ENCODE results near the gene CCDC117. TPM values are rescaled to one million over a fixed set of nuclear protein-coding genes. Genes with fewer than 3 reads are reported as not detected.
"Not testable (repeated sequence)": the region's sequence is repeated elsewhere in the genome, so short reads cannot be mapped to it uniquely, and the experiment has no call there.

Gene CCDC117
- polyA plus RNA-seq, 1 of the 3 experiments (the other 2 are of a cell fraction), result 4.2 TPM

DNA sequence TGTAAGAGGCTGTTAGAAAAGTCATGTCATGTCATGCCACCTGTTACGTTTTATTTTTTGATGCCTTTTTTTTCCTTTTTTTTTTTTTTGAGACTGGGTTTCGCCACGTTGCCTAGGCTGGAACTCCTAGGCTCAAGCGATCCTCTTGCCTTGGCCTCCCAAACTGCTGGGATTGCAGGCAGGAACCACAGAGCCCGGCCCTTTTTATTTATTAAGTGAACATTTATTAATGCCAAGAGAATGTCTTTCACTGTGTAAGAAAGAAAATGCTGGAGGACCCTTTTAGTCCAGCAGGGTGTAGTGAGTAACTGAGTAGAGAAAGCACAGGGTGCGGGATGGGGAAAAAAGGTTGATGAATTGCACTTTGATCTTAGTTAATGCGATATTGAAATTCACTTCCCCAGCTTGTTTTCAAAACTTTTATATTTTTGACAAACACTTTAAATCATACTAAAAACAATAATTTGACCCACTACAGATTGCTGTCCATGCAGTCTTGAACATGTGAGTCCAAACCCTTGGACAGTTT, 30.2 kb downstream of the CCDC117 start:
- ChIA-PET CTCF (interaction anchor here (1.0 to 1.6 kb wide), 3 partner anchors 12 to 202 kb away, joined by 3 to 4 read pairs (median 3); no protein-coding TSS in a partner anchor), POLR2A (no interaction called here)
- Histone ChIP-seq H3K36me3 (replicated peaks in 1 of 2; ENCODE audit: control insufficient read depth in 1 of 2, insufficient read depth in 2 of 2, low read length in 1 of 2) (peaks cover 5 to 18% of the 10 kb centered on the region in 2 experiments), H3K27me3 (ENCODE audit: insufficient read depth) (no peaks in the 10 kb centered on the region), H3K4me3 (ENCODE audit: low read depth in 2 of 2, low read length in 1 of 2) (no peak overlapping the region), H3K9me3 (no peaks in the 10 kb centered on the region), H3K4me2 (no peak overlapping the region), H3F3A (replicated peaks; ENCODE audit: insufficient read depth) (peaks cover 29% of the 10 kb centered on the region), H3K4me1 (ENCODE audit: control insufficient read depth in 1 of 2, insufficient read depth in 2 of 2, low read depth in 1 of 2, low read length in 1 of 2) (peaks cover 2 to 7% of the 10 kb centered on the region in 2 experiments; a peak in 1 of 4 replicates), H3K9ac (no peak overlapping the region), H3K79me2 (ENCODE audit: insufficient read depth) (peaks cover 34% of the 10 kb centered on the region), H3K27ac (ENCODE audit: low read depth in 2 of 2, low read length in 1 of 2) (no peak overlapping the region), H4K20me1 (ENCODE audit: insufficient read depth) (no peaks in the 10 kb centered on the region; the same call in 1 of the 2 replicates), H3K9me2 (no peaks in the 10 kb centered on the region), H2AFZ (ENCODE audit: low read depth) (no peak overlapping the region)
- WGBS (ENCODE audit: low lambda C conversion rate), result 91% methylated on average over 7 of the region's 7 CpGs
- TF ChIP-seq, protein P1, sequence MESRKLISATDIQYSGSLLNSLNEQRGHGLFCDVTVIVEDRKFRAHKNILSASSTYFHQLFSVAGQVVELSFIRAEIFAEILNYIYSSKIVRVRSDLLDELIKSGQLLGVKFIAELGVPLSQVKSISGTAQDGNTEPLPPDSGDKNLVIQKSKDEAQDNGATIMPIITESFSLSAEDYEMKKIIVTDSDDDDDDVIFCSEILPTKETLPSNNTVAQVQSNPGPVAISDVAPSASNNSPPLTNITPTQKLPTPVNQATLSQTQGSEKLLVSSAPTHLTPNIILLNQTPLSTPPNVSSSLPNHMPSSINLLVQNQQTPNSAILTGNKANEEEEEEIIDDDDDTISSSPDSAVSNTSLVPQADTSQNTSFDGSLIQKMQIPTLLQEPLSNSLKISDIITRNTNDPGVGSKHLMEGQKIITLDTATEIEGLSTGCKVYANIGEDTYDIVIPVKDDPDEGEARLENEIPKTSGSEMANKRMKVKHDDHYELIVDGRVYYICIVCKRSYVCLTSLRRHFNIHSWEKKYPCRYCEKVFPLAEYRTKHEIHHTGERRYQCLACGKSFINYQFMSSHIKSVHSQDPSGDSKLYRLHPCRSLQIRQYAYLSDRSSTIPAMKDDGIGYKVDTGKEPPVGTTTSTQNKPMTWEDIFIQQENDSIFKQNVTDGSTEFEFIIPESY (IDR thresholded peaks at IDR 0.05; ENCODE audit: borderline replicate concordance, low read depth), result no peak
- TF ChIP-seq NRF1 (IDR thresholded peaks at IDR 0.05; ENCODE audit: low read depth, low read length), result no peak
- no peak for TF ChIP-seq EP300 (IDR thresholded peaks at IDR 0.05; ENCODE audit: borderline replicate concordance in 1 of 2, low read depth in 1 of 2, low read length in 1 of 2)
- no peak for TF ChIP-seq FOSL2 (IDR thresholded peaks at IDR 0.05; ENCODE audit: borderline replicate concordance, low read depth)
- no peak for TF ChIP-seq NFIC (IDR thresholded peaks at IDR 0.05; ENCODE audit: borderline replicate concordance)
- TF ChIP-seq, protein P2, sequence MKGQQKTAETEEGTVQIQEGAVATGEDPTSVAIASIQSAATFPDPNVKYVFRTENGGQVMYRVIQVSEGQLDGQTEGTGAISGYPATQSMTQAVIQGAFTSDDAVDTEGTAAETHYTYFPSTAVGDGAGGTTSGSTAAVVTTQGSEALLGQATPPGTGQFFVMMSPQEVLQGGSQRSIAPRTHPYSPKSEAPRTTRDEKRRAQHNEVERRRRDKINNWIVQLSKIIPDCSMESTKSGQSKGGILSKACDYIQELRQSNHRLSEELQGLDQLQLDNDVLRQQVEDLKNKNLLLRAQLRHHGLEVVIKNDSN (IDR thresholded peaks at IDR 0.05; ENCODE audit: borderline replicate concordance, low read depth), result no peak
- TF ChIP-seq TAF1 (IDR thresholded peaks at IDR 0.05; ENCODE audit: borderline replicate concordance, low read depth, low read length), result no peak
- TF ChIP-seq, protein P3, sequence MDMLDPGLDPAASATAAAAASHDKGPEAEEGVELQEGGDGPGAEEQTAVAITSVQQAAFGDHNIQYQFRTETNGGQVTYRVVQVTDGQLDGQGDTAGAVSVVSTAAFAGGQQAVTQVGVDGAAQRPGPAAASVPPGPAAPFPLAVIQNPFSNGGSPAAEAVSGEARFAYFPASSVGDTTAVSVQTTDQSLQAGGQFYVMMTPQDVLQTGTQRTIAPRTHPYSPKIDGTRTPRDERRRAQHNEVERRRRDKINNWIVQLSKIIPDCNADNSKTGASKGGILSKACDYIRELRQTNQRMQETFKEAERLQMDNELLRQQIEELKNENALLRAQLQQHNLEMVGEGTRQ (IDR thresholded peaks at IDR 0.05; ENCODE audit: borderline replicate concordance, low read depth, low read length), result no peak
- TF ChIP-seq MEF2A (IDR thresholded peaks at IDR 0.05; ENCODE audit: borderline replicate concordance, low read depth), result no peak
- no peak for TF ChIP-seq RCOR1 (IDR thresholded peaks at IDR 0.05; ENCODE audit: low read length)
- no peak for TF ChIP-seq FOXM1 (IDR thresholded peaks at IDR 0.05; ENCODE audit: low read depth)
- TF ChIP-seq JUND (IDR thresholded peaks at IDR 0.05), result no peak
- TF ChIP-seq, protein P4, sequence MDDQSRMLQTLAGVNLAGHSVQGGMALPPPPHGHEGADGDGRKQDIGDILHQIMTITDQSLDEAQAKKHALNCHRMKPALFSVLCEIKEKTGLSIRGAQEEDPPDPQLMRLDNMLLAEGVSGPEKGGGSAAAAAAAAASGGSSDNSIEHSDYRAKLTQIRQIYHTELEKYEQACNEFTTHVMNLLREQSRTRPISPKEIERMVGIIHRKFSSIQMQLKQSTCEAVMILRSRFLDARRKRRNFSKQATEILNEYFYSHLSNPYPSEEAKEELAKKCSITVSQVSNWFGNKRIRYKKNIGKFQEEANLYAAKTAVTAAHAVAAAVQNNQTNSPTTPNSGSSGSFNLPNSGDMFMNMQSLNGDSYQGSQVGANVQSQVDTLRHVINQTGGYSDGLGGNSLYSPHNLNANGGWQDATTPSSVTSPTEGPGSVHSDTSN (IDR thresholded peaks at IDR 0.05), result no peak
- no peak for TF ChIP-seq TEAD4 (IDR thresholded peaks at IDR 0.05; ENCODE audit: borderline replicate concordance, insufficient read depth)
- DNase-seq, result no peak

DNA sequence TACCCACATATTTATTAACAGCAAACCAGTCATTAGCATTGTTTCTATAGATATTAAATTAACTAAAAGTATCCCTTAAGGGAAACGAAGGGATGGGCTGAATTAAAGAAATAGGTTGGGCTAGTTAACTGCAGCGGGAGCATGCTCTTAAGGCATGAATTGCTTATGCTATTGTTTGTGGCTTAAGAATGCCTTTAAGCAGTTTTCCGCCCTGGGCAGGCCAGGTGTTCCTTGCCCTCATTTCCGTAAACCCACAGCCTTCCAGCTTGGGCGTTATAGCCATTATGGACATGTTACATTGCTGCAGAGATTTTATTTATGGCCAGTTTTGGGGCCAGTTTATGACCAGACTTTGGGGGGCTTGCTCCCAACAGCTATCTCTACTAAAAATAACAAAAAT, 32.9 kb downstream of the CCDC117 start:
- H3K9me2 ChIP-seq; H3K27me3 ChIP-seq (ENCODE audit: insufficient read depth); H3K9me3 ChIP-seq; H3K9ac ChIP-seq; H3K4me1 ChIP-seq (ENCODE audit: control insufficient read depth in 1 of 2, insufficient read depth in 2 of 2, low read depth in 1 of 2, low read length in 1 of 2); H3K36me3 ChIP-seq (replicated peaks in 1 of 2; ENCODE audit: control insufficient read depth in 1 of 2, insufficient read depth in 2 of 2, low read length in 1 of 2); H3K4me3 ChIP-seq (ENCODE audit: low read depth in 2 of 2, low read length in 1 of 2); H3K4me2 ChIP-seq; H2AFZ ChIP-seq (ENCODE audit: low read depth); H3K27ac ChIP-seq (ENCODE audit: low read depth in 2 of 2, low read length in 1 of 2); H3K79me2 ChIP-seq (ENCODE audit: insufficient read depth); POLR2A ChIA-PET; DNase-seq; H4K20me1 ChIP-seq (ENCODE audit: insufficient read depth); CTCF ChIA-PET: not testable (repeated sequence)
- 98% methylated on average over 5 of the region's 5 CpGs for WGBS (ENCODE audit: low lambda C conversion rate)
- peaks cover 18% of the 10 kb centered on the region for H3F3A ChIP-seq (replicated peaks; ENCODE audit: insufficient read depth)
